Transverse colon (tissue), 4 donors: ENCODE data around the gene SCNN1A. TPM values are rescaled to one million over a fixed set of nuclear protein-coding genes. Genes with fewer than 3 reads are reported as not detected.

Experiments used
- DNase-seq: peaks from one replicate; pipeline ENCODE4 v3.0.0-alpha.2; 2019
- H3K27ac ChIP-seq, 4 donors: fragments of 200-600 bp; sonication (generic); 2 replicates each; pipeline ENCODE4 v1.5.1; 2016 to 2018; ENCODE audit warnings: inconsistent platforms in 4 of 4
- H3K27me3 ChIP-seq: fragments of 200-600 bp; sonication (generic); 2 replicates; pipeline ENCODE4 v1.5.1; 2017; ENCODE audit warnings: inconsistent platforms
- H3K36me3 ChIP-seq, 4 donors: fragments of 200-600 bp; sonication (generic); 2 replicates each; pipeline ENCODE4 v1.5.1; 2017 to 2019; ENCODE audit warnings: inconsistent platforms in 4 of 4
- H3K4me1 ChIP-seq, 4 donors: fragments of 200-600 bp; sonication (generic); 2 replicates each; pipeline ENCODE4 v1.5.1; 2017 to 2020; ENCODE audit warnings: inconsistent platforms in 4 of 4
- H3K4me3 ChIP-seq, 4 donors: fragments of 200-600 bp; sonication (generic); 1 replicate in 1 of 4; 2 replicates in 3 of 4; pipeline versions ENCODE4 v1.5.1 to v1.6.1; 2017 to 2019; ENCODE audit warnings: inconsistent platforms in 4 of 4
- H3K9me3 ChIP-seq, 2 donors: fragments of 200-600 bp; sonication (generic); 2 replicates each; pipeline ENCODE4 v1.5.1; 2017 to 2019; ENCODE audit warnings: inconsistent platforms in 2 of 2
- CTCF ChIP-seq, 5 experiments: fragments of 200-600 bp in 3 of 5; fragments of 450-650 bp in 2 of 5; sonication (generic) in 3 of 5; IDR thresholded peaks; 1 replicate in 2 of 5; 2 replicates in 3 of 5; pipeline ENCODE4 v1.5.1; 2016 to 2017; ENCODE audit warnings: antibody characterized with exemption in 5 of 5, inconsistent platforms in 3 of 5, mild to moderate bottlenecking in 2 of 5, moderate library complexity in 1 of 5
- EP300 ChIP-seq: sonication (generic); formaldehyde crosslinking; IDR thresholded peaks from one replicate; pipeline ENCODE4 v1.6.1; 2017; ENCODE audit warnings: antibody characterized with exemption, low read depth
- POLR2A ChIP-seq: fragments of 450-650 bp; IDR thresholded peaks from one replicate; pipeline ENCODE4 v1.6.1; 2016; ENCODE audit warnings: antibody characterized with exemption, mild to moderate bottlenecking, moderate library complexity
- POLR2AphosphoS5 ChIP-seq, 3 donors: sonication (generic); formaldehyde crosslinking; IDR thresholded peaks; one replicate each; pipeline ENCODE4 v1.6.1; 2016; ENCODE audit warnings: antibody characterized with exemption in 3 of 3
- WGBS, 2 donors: methylation state at CpG; one replicate each; pipeline ENCODE4 v1.1.5; 2018; ENCODE audit warnings: low coverage in 1 of 2; 5-methylcytosine and 5-hydroxymethylcytosine counted together
- in situ Hi-C, 4 donors: fragments of 200-750 bp; cut with MboI; loops; one replicate each; pipeline versions ENCODE4 v1.15.0 to v1.15.1; 2017; ENCODE audit warnings: low sequenced_read_pairs in 3 of 4, low pct_ligation_motif_present in 1 of 4, low pct_unique_long_range_greater_than_20kb in 1 of 4
- intact Hi-C: fragments of 100-400 bp; cut with DNase I; formaldehyde crosslinking; loops from one replicate; pipeline ENCODE4 v1.15.1; 2023; ENCODE audit warnings: low total_unique reads
- total RNA-seq, 4 donors: library from RNA; depleted of rRNA; stranded (reverse); fragments of >200 nt; gene quantifications; one replicate each; pipeline ENCODE4 v1.1.0, GENCODE V29; 2016

Gene SCNN1A
- total RNA-seq, 4 donors from 2014 or later, result 151 to 757 (median 502) TPM

- no peaks in the 10 kb centered on the region for H3K9me3 ChIP-seq
- H3K4me1 ChIP-seq, result peaks cover 16 to 55% (median 38%) of the 10 kb centered on the region in 4 donors
- peak overlapping the region; percentile 55 to 87 (median 68) for H3K4me3 ChIP-seq
- in situ Hi-C loops, result no loop called here
- intact Hi-C loops, result loop anchor here (5.0 kb wide), 1 partner anchor 47 kb away; no protein-coding TSS in a partner anchor
- TF ChIP-seq POLR2A (peak; percentile 35), EP300 (no peak), POLR2AphosphoS5 (IDR thresholded peaks at IDR 0.05) (peak in 1 of 3 donors; percentile 15)
- H3K27me3 ChIP-seq, result no peaks in the 10 kb centered on the region
- peaks cover 0 to 21% (median 6%) of the 10 kb centered on the region in 4 donors for H3K36me3 ChIP-seq
- DNase-seq, result peak; percentile 31
- H3K27ac ChIP-seq, result peak overlapping the region; percentile 94 to 97 (median 95)
- 37% methylated on average over 36 of the region's 36 CpGs; no CpG with 5 or more reads in 1 of the 2 donors for WGBS, 2 donors
Observed at GRCh38 chr12:6384499-6385436, 9.4 kb upstream of the SCNN1A start.

- TF ChIP-seq POLR2AphosphoS5 (IDR thresholded peaks at IDR 0.05) (peak; percentile 89 to 96 (median 94)), CTCF (IDR thresholded peaks at IDR 0.05) (no peak), POLR2A (peak; percentile 93)
- Histone ChIP-seq H3K4me1 (peaks cover 16 to 62% (median 38%) of the 10 kb centered on the region in 4 donors), H3K36me3 (peaks cover 0 to 21% (median 6%) of the 10 kb centered on the region in 4 donors), H3K4me3 (peak within 1 kb of the TSS; percentile 55 to 87 (median 68)), H3K27ac (peak within 1 kb of the TSS; percentile 94 to 97 (median 95)), H3K9me3 (no peaks in the 10 kb centered on the region), H3K27me3 (no peaks in the 10 kb centered on the region)
- in situ Hi-C loops (no loop called here), intact Hi-C loops (loop anchor here (5.0 kb wide), 1 partner anchor 47 kb away; no protein-coding TSS in a partner anchor)
- DNase-seq, result peak; percentile 96
- WGBS, 2 donors, result 8% methylated on average over 54 of the region's 62 CpGs; no CpG with 5 or more reads in 1 of the 2 donors
Observed at GRCh38 chr12:6383572-6384498, 8.5 kb upstream of the SCNN1A start, which contains the start of gene LTBR. Gene LTBR, plus strand, starts transcription at chr12:6384162. Its CDS starts 197 bp downstream, at chr12:6384359.

GRCh38 chr12:6382982-6383381 lies 7.6 kb upstream of the SCNN1A start:
- no peak for DNase-seq
- peak overlapping the region; percentile 94 to 97 (median 95) for H3K27ac ChIP-seq
- in situ Hi-C loops (no loop called here), intact Hi-C loops (loop anchor here (5.0 kb wide), 1 partner anchor 46 kb away; no protein-coding TSS in a partner anchor)
- peaks cover 21 to 67% (median 42%) of the 10 kb centered on the region in 4 donors for H3K4me1 ChIP-seq
- peak overlapping the region in 1 of 4 donors; percentile 87 for H3K4me3 ChIP-seq
- 79% methylated on average over 6 of the region's 6 CpGs; no CpG with 5 or more reads in 1 of the 2 donors for WGBS, 2 donors
- H3K36me3 ChIP-seq, result peaks cover 0 to 15% (median 3%) of the 10 kb centered on the region in 4 donors
- H3K27me3 ChIP-seq, result no peaks in the 10 kb centered on the region
- TF ChIP-seq POLR2AphosphoS5 (IDR thresholded peaks at IDR 0.05) (no peak), CTCF (IDR thresholded peaks at IDR 0.05) (no peak), EP300 (no peak), POLR2A (no peak)
- no peaks in the 10 kb centered on the region for H3K9me3 ChIP-seq

GRCh38 chr12:6382371-6382770 lies 7.0 kb upstream of the SCNN1A start:
- H3K4me1 ChIP-seq, result peaks cover 26 to 67% (median 43%) of the 10 kb centered on the region in 4 donors
- H3K9me3 ChIP-seq, result no peaks in the 10 kb centered on the region
- in situ Hi-C loops (no loop called here), intact Hi-C loops (loop anchor here (5.0 kb wide), 1 partner anchor 45 kb away; no protein-coding TSS in a partner anchor)
- no peak for DNase-seq
- TF ChIP-seq EP300, result no peak
- no peak for TF ChIP-seq POLR2A
- no peak for TF ChIP-seq POLR2AphosphoS5 (IDR thresholded peaks at IDR 0.05)
- TF ChIP-seq CTCF (IDR thresholded peaks at IDR 0.05), result no peak
- H3K36me3 ChIP-seq, result peaks cover 0 to 14% (median 3%) of the 10 kb centered on the region in 4 donors
- whole genome bisulfite sequencing, 2 donors, result 89 to 91% methylated on average over 7 of the region's 7 CpGs
- H3K27me3 ChIP-seq, result no peaks in the 10 kb centered on the region
- H3K4me3 ChIP-seq, result no peak overlapping the region
- H3K27ac ChIP-seq, result peak overlapping the region; percentile 94 to 97 (median 95)
